Naive thymus-derived CD4-positive, alpha-beta T cell (primary cell): ENCODE results near the gene NCBP3. TPM values are rescaled to one million over a fixed set of nuclear protein-coding genes. Genes with fewer than 3 reads are reported as not detected.

Experiments
- ATAC-seq: fragments of 150-1000 bp; cut with Tn5 transposase; 2 replicates; pipeline ENCODE4 v1.10.0; 2021; ENCODE audit warnings: mild to moderate bottlenecking, moderate library complexity
- CTCF ChIA-PET: fragments of 350-600 bp; sonication (Branson Sonifier 250); formaldehyde crosslinking; loops from one replicate; lab custom pipeline; 2021; ENCODE audit warnings: antibody characterized with exemption; lab: Charles Lee
- POLR2A ChIA-PET: fragments of 350-600 bp; sonication (Branson Sonifier 250); formaldehyde crosslinking; loops from one replicate; lab custom pipeline; 2021; ENCODE audit warnings: antibody characterized with exemption, inconsistent platforms; lab: Charles Lee
- DNase-seq, 9 donors: peaks; one replicate each; pipeline versions ENCODE4 v3.0.0 to v3.0.0-alpha.2; 2020 to 2022; ENCODE audit warnings: mixed read lengths in 1 of 9
- H3K27ac ChIP-seq: one replicate; pipeline ENCODE4 v1.7.0; 2013; ENCODE audit warnings: mild to moderate bottlenecking, low read depth, low read length, moderate library complexity
- H3K27me3 ChIP-seq, 2 donors: one replicate each; pipeline ENCODE4 v1.7.0; 2013; ENCODE audit warnings: low read length in 2 of 2, mild to moderate bottlenecking in 2 of 2, moderate library complexity in 2 of 2; ENCODE audit not compliant: control insufficient read depth in 2 of 2, insufficient read depth in 2 of 2
- H3K36me3 ChIP-seq, 3 experiments: 1 replicate in 2 of 3; 2 replicates in 1 of 3; pipeline ENCODE4 v1.7.0; 2013; ENCODE audit warnings: low read length in 3 of 3, mild to moderate bottlenecking in 3 of 3, moderate library complexity in 1 of 3; ENCODE audit not compliant: insufficient read depth in 3 of 3, control insufficient read depth in 2 of 3
- H3K4me1 ChIP-seq, 2 donors: one replicate each; pipeline ENCODE4 v1.7.0; 2013; ENCODE audit warnings: low read length in 2 of 2, mild to moderate bottlenecking in 2 of 2, moderate library complexity in 1 of 2; ENCODE audit not compliant: control insufficient read depth in 2 of 2, insufficient read depth in 2 of 2
- H3K4me3 ChIP-seq: 2 replicates; pipeline ENCODE4 v1.7.0; 2013; ENCODE audit warnings: mild to moderate bottlenecking, low read length
- H3K9me3 ChIP-seq, 3 experiments: 1 replicate in 2 of 3; 2 replicates in 1 of 3; pipeline ENCODE4 v1.7.0; 2013; ENCODE audit warnings: low read length in 3 of 3; ENCODE audit not compliant: control insufficient read depth in 2 of 3
- H3K27ac Mint-ChIP-seq, 9 donors: one replicate each; pipeline ENCODE4 v1.8.0; 2020 to 2022; ENCODE audit warnings: mixed read lengths in 9 of 9, mild to moderate bottlenecking in 8 of 9, moderate library complexity in 5 of 9, inconsistent platforms in 2 of 9
- H3K27me3 Mint-ChIP-seq, 5 donors: one replicate each; pipeline ENCODE4 v1.8.0; 2021 to 2022; ENCODE audit warnings: mixed read lengths in 5 of 5, mild to moderate bottlenecking in 1 of 5
- H3K36me3 Mint-ChIP-seq, 5 donors: one replicate each; pipeline ENCODE4 v1.8.0; 2020 to 2022; ENCODE audit warnings: mixed read lengths in 5 of 5, mild to moderate bottlenecking in 3 of 5, inconsistent platforms in 1 of 5
- H3K4me1 Mint-ChIP-seq, 7 donors: one replicate each; pipeline ENCODE4 v1.8.0; 2020 to 2022; ENCODE audit warnings: mixed read lengths in 7 of 7, mild to moderate bottlenecking in 3 of 7, inconsistent platforms in 1 of 7
- H3K4me3 Mint-ChIP-seq, 10 donors: one replicate each; pipeline ENCODE4 v1.8.0; 2020 to 2022; ENCODE audit warnings: mild to moderate bottlenecking in 10 of 10, mixed read lengths in 10 of 10, moderate library complexity in 6 of 10, inconsistent platforms in 2 of 10
- H3K9me3 Mint-ChIP-seq, 11 donors: one replicate each; pipeline ENCODE4 v1.8.0; 2020 to 2022; ENCODE audit warnings: mixed read lengths in 11 of 11, mild to moderate bottlenecking in 4 of 11, inconsistent platforms in 1 of 11, moderate library complexity in 1 of 11
- intact Hi-C, 2 donors: fragments of 100-400 bp; cut with micrococcal nuclease; formaldehyde crosslinking; loops; one replicate each; pipeline ENCODE4 v1.15.1; 2023
- polyA plus RNA-seq, 2 donors: library from polyadenylated mRNA; unstranded; fragments of 300-500 nt; fragmentation: Illumina TruSeq; gene quantifications; one replicate each; pipeline ENCODE4 v1.2.3, GENCODE V29; 2021
- total RNA-seq, 6 experiments: library from RNA in 5 of 6; stranded (reverse) in 5 of 6; gene quantifications; 1 replicate in 5 of 6; 2 replicates in 1 of 6; pipeline ENCODE4 v1.2.3 and lab custom pipeline; 2021 to 2026

Gene NCBP3
- total and polyA plus RNA-seq, 7 experiments from 2014 or later, result 7.8 to 49.4 (median 41.5) TPM

DNA sequence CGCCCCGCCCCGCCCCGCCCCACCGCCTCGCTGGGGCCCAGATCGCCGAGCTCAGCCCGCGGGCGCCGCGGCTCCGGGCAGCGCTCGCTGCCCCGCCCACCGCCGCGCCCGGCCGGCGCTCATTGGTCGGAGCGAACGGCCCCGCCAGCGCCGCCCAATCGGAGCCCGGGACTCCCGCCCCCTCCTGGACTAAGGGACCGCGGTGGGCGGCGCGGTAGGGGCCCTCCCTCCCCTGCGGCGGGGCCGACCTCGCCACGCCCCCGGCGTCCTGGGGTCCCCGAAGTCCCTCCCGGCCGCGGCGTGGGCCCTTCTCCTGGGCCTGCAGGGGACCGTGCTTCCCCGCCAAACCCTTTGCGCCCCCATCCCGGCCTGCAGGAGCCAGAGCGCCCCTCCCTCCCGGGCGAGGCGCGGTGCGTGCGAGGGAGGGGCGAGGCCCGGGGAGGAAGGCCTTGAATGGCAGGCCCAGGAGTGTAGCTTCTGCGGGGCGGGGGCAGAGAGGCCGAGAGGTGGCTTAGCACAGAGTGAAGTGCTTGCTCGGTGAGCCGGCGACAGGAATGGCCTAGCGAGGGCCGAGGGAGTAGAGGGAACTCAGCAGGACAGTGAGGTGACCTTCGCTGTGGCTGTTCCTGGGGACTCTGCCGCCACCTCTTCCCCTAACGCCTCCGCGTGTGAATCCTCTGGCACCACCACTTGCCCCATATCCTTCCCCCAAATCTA lies 47.1 kb upstream of the NCBP3 start, which contains the start of gene CAMKK1:
CAMKK1 (minus strand) TSS at position 51 of the 717 bp plus-strand sequence. CDS start 7,366 bp downstream, outside the sequence.
- peak within 1 kb of the TSS; percentile 81 to 90 (median 86) for H3K4me3 Mint-ChIP-seq
- peak; percentile 87 for ATAC-seq
- intact Hi-C loops, result loop anchor here (1.0 to 5.0 kb wide), 12 partner anchors 18 to 474 kb away; partner anchors contain the start of genes CYB5D2 (in 2 of the 2), NCBP3 (in 2 of the 2), UBE2G1 (in 2 of the 2) and ZZEF1 (in 2 of the 2)
- Histone ChIP-seq H3K27ac (peak within 1 kb of the TSS; percentile 77), H3K9me3 (no peaks in the 10 kb centered on the region), H3K36me3 (no peaks in the 10 kb centered on the region), H3K4me3 (peak within 1 kb of the TSS; percentile 70), H3K4me1 (peaks cover 11 to 23% of the 10 kb centered on the region in 2 donors), H3K27me3 (no peaks in the 10 kb centered on the region)
- no peaks in the 10 kb centered on the region for H3K9me3 Mint-ChIP-seq
- ChIA-PET CTCF (no interaction called here), POLR2A (interaction anchor here (0.6 to 1.4 kb wide), 5 partner anchors 8 to 70 kb away, joined by 3 to 8 read pairs (median 3); partner anchors contain the start of gene NCBP3)
- H3K27ac Mint-ChIP-seq, result peak within 1 kb of the TSS; percentile 73 to 93 (median 88)
- peaks cover 0 to 7% (median 0%) of the 10 kb centered on the region in 5 donors for H3K27me3 Mint-ChIP-seq
- H3K36me3 Mint-ChIP-seq, result no peaks in the 10 kb centered on the region
- peaks cover 23 to 45% (median 35%) of the 10 kb centered on the region in 7 donors for H3K4me1 Mint-ChIP-seq
- peak; percentile 71 to 96 (median 85) for DNase-seq

DNA sequence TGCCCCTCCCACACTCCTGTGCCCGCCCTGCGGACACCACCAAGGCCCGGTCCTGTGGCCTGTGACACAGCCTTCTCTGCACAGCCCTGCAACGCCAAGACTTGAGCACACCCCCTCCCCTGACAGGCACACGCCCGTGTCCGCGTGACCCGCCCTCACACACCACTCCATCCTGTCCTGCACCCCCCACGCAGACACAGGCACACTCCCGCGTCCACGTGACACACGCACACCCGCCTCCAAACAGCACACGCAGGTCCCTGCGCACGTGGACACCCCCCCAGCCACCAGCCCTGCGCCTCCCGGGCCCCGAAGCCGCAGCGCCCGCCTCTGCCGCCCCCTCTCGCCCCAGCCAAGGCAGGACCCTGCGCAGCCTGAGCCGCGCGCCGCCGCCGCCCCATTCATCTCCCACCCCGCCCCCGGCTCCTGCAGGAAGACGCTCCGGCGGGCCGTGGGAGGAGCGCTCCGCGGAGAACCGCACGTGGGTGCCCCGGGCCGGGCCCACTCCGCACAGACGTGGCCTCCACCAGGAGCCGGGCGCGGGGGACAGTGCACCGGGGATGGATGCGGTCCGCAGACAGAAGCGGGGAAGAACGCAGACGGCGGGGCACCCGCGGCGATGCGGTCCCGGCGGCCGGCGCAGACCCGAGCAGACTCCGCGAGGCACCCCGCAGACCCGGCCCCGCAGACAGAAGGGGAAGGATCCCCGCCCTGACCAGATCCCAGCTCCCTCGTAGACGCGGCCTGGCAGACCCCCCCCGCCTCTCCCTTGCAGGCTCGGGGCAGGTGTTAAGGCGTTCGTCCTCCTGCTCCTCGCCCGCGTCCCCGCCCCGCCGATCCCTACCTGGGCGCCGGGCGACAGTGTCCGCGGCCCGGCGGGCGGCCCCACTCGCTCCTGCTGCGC lies 46.3 kb upstream of the NCBP3 start:
- Histone ChIP-seq H3K27ac (peak overlapping the region; percentile 77), H3K9me3 (no peaks in the 10 kb centered on the region), H3K4me1 (peaks cover 11 to 30% of the 10 kb centered on the region in 2 donors), H3K36me3 (no peaks in the 10 kb centered on the region), H3K27me3 (no peaks in the 10 kb centered on the region), H3K4me3 (peak overlapping the region; percentile 49)
- Mint-ChIP-seq H3K9me3 (no peaks in the 10 kb centered on the region), H3K36me3 (no peaks in the 10 kb centered on the region), H3K4me1 (peaks cover 28 to 53% (median 42%) of the 10 kb centered on the region in 7 donors), H3K4me3 (peak overlapping the region; percentile 77 to 90 (median 86)), H3K27ac (peak overlapping the region; percentile 29 to 92 (median 86)), H3K27me3 (peaks cover 0 to 7% (median 0%) of the 10 kb centered on the region in 5 donors)
- ATAC-seq, result peak; percentile 78
- POLR2A ChIA-PET, result interaction anchor here (0.6 to 1.4 kb wide), 5 partner anchors 7 to 71 kb away, joined by 3 to 8 read pairs (median 3); partner anchors contain the start of gene NCBP3
- intact Hi-C loops, result loop anchor here (1.0 to 5.0 kb wide), 6 partner anchors 18 to 475 kb away; partner anchors contain the start of genes UBE2G1 (in 2 of the 2), CYB5D2 (in 1 of the 2), EMC6 (in 1 of the 2) and TAX1BP3 (in 1 of the 2)
- CTCF ChIA-PET, result no interaction called here
- DNase-seq, result peak; percentile 58 to 93 (median 83)

DNA sequence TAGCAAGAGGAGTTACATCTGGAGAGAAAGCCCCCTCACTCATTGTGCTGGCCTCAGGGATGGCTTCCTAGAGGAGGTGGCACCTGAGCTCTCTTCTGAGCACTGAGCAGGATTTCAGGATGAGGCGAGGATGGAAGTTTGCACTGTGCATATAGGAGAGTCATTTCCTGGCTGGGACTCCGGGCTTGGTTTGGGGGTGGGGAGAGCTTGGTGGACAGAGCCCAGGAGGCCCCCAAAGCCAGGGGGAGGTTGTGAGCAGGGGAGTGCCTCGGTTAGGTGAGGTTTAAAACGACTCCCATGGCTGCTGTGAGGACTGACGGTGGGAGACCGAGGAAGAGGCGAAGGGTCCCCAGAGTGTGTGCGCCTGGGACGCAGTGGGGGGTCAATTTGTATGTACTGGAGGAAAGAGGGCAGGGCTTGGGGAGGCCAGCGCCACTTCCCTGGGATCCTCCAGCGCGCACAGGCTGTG lies 45.6 kb upstream of the NCBP3 start:
- no peaks in the 10 kb centered on the region for H3K9me3 ChIP-seq
- ATAC-seq (no peak), DNase-seq (no peak)
- peak overlapping the region; percentile 57 for H3K27ac ChIP-seq
- peak overlapping the region; percentile 49 for H3K4me3 ChIP-seq
- H3K9me3 Mint-ChIP-seq, result no peaks in the 10 kb centered on the region
- H3K27me3 Mint-ChIP-seq, result peaks cover 0 to 7% (median 0%) of the 10 kb centered on the region in 5 donors
- no peaks in the 10 kb centered on the region for H3K27me3 ChIP-seq
- no peaks in the 10 kb centered on the region for H3K36me3 Mint-ChIP-seq
- H3K36me3 ChIP-seq, result no peaks in the 10 kb centered on the region
- peak overlapping the region; percentile 25 to 90 (median 86) for H3K27ac Mint-ChIP-seq
- peaks cover 18 to 37% of the 10 kb centered on the region in 2 donors for H3K4me1 ChIP-seq
- intact Hi-C loops, result loop anchor here (1.0 to 5.0 kb wide), 6 partner anchors 19 to 476 kb away; partner anchors contain the start of genes UBE2G1 (in 2 of the 2), CYB5D2 (in 1 of the 2), EMC6 (in 1 of the 2) and TAX1BP3 (in 1 of the 2)
- peaks cover 35 to 60% (median 49%) of the 10 kb centered on the region in 7 donors for H3K4me1 Mint-ChIP-seq
- peak overlapping the region; percentile 77 to 90 (median 86) for H3K4me3 Mint-ChIP-seq
- CTCF ChIA-PET, result interaction anchor here (0.6 kb wide), 1 partner anchor 136 kb away, joined by 4 read pairs; no protein-coding TSS in a partner anchor
- POLR2A ChIA-PET, result no interaction called here

DNA sequence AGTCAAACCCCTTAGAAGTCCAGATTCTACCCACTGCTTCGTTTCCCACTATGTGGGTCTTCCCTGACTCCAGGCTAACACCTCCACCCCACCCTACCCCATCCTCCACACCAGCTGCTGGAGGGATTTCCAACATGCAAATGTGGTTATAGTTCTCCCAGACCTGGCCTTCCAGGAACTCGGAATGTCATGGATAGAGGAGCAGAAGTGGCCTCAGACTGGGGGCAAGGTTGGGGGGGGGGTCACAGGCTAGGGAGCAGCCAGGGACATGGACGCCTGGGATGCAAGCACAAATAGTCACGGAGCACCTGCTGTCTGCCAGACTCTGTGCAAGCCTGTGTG lies 44.8 kb upstream of the NCBP3 start:
- ChIA-PET POLR2A (interaction anchor here (0.6 kb wide), 1 partner anchor 249 kb away, joined by 3 read pairs; no protein-coding TSS in a partner anchor), CTCF (interaction anchor here (0.7 kb wide), 1 partner anchor 101 kb away, joined by 3 read pairs; no protein-coding TSS in a partner anchor)
- peaks cover 20 to 39% of the 10 kb centered on the region in 2 donors for H3K4me1 ChIP-seq
- Mint-ChIP-seq H3K27ac (peak overlapping the region; percentile 0 to 90 (median 86)), H3K9me3 (no peaks in the 10 kb centered on the region), H3K27me3 (peaks cover 0 to 7% (median 0%) of the 10 kb centered on the region in 5 donors), H3K36me3 (no peaks in the 10 kb centered on the region), H3K4me1 (peaks cover 36 to 66% (median 55%) of the 10 kb centered on the region in 7 donors), H3K4me3 (peak overlapping the region in 9 of 10 donors; percentile 77 to 90 (median 85))
- peak overlapping the region; percentile 57 for H3K27ac ChIP-seq
- intact Hi-C loops, result loop anchor here (5.0 kb wide), 2 partner anchors 224 to 476 kb away; partner anchors contain the start of genes EMC6 (in 1 of the 2), TAX1BP3 (in 1 of the 2) and UBE2G1 (in 1 of the 2)
- DNase-seq (no peak), ATAC-seq (no peak)
- H3K9me3 ChIP-seq, result no peaks in the 10 kb centered on the region
- no peak overlapping the region for H3K4me3 ChIP-seq
- H3K36me3 ChIP-seq, result no peaks in the 10 kb centered on the region
- H3K27me3 ChIP-seq, result no peaks in the 10 kb centered on the region

DNA sequence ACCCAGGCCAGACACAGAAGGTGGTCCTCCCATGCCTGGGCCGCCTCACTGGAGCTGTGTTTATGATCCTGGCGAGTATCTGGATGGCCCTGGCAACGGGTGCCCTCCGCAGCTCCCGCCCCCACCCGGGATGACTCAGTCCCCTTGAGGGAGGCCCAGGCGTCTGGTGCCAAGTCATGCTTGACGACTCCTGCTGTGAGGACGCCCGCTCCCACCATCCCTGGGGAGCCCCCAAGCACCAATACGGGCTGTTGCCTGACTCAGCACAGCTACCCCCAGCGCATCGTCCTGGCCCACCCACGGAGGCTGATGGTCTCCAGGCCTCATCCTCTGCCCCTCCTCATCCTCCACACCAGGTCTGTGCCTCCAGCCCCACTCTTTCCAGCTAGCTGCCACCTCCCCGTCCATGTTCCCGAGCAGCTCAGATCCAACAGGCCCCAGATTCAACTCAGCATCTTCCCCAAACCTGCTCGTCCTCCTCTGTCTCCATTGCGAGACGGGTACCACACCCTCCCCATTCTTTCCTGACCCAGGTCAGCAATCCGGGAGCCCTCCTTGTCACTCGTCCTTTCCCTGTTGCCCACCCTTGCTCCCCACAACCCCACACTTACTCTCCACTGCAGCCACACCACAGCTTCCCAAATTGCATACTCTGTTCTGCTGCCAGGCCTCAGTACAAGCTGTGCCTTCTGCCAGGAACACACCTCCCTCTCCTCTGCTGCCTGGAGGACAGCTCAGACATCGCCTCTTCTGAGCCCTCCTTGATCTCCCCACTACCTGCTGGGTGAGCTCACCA lies 44.2 kb upstream of the NCBP3 start:
- Mint-ChIP-seq H3K27ac (peak overlapping the region in 7 of 9 donors; percentile 31 to 90 (median 71)), H3K4me3 (peak overlapping the region in 4 of 10 donors; percentile 19 to 60 (median 40)), H3K4me1 (peaks cover 36 to 66% (median 55%) of the 10 kb centered on the region in 7 donors), H3K27me3 (peaks cover 0 to 7% (median 0%) of the 10 kb centered on the region in 5 donors), H3K36me3 (peaks cover 0 to 3% (median 0%) of the 10 kb centered on the region in 5 donors), H3K9me3 (no peaks in the 10 kb centered on the region)
- no peaks in the 10 kb centered on the region for H3K27me3 ChIP-seq
- peaks cover 20 to 39% of the 10 kb centered on the region in 2 donors for H3K4me1 ChIP-seq
- no peak overlapping the region for H3K27ac ChIP-seq
- no peaks in the 10 kb centered on the region for H3K9me3 ChIP-seq
- intact Hi-C loops, result loop anchor here (5.0 kb wide), 2 partner anchors 223 to 477 kb away; partner anchors contain the start of genes EMC6 (in 1 of the 2), TAX1BP3 (in 1 of the 2) and UBE2G1 (in 1 of the 2)
- ChIA-PET CTCF (interaction anchor here (0.7 kb wide), 1 partner anchor 102 kb away, joined by 3 read pairs; no protein-coding TSS in a partner anchor), POLR2A (interaction anchor here (0.6 kb wide), 1 partner anchor 250 kb away, joined by 3 read pairs; no protein-coding TSS in a partner anchor)
- DNase-seq (no peak), ATAC-seq (no peak)
- H3K36me3 ChIP-seq, result no peaks in the 10 kb centered on the region
- no peak overlapping the region for H3K4me3 ChIP-seq
